Neural cell (in vitro differentiated cells): ENCODE results near the gene PAK1.

Experiments used
- CTCF ChIP-seq: fragments of 450-650 bp; IDR thresholded peaks from 2 replicates; pipeline ENCODE4 v1.5.1; 2014; ENCODE audit warnings: antibody characterized with exemption, mild to moderate bottlenecking, moderate library complexity; ENCODE audit not compliant: poor library complexity, severe bottlenecking
- MXI1 ChIP-seq: fragments of 450-650 bp; conservative IDR thresholded peaks from 2 replicates; pipeline ENCODE4 v1.6.1; 2014; ENCODE audit warnings: antibody characterized with exemption, mild to moderate bottlenecking; ENCODE audit not compliant: poor library complexity, severe bottlenecking
- POLR2AphosphoS5 ChIP-seq: IDR thresholded peaks from 2 replicates; pipeline ENCODE4 v1.6.1; 2012

- TF ChIP-seq POLR2AphosphoS5 (no peak), MXI1 (no peak), CTCF (no peak)
Measured at GRCh38 chr11:77436506-77436905, 37.4 kb downstream of the PAK1 start.
